ENCODE measurements around the gene TMEM163.

The TMEM163 gene

GRCh38 chr2:134410006-134410405 lies 308.8 kb downstream of the TMEM163 start:
- DNase-seq (ENCODE audit: low spot score): no peak

- no peak for DNase-seq (ENCODE audit: low spot score)
Measured at GRCh38 chr2:134408791-134409190, 310.0 kb downstream of the TMEM163 start.

- DNase-seq (ENCODE audit: low spot score): peak; percentile 10
Measured at GRCh38 chr2:134408386-134408785, 310.4 kb downstream of the TMEM163 start.

- no peak for DNase-seq (ENCODE audit: low spot score)
Measured at GRCh38 chr2:134407154-134407890, 311.5 kb downstream of the TMEM163 start.

GRCh38 chr2:134406736-134407135 lies 312.1 kb downstream of the TMEM163 start:
- peak; percentile 24 for DNase-seq (ENCODE audit: low spot score)

- DNase-seq (ENCODE audit: low spot score): no peak
Measured at GRCh38 chr2:134406311-134406710, 312.5 kb downstream of the TMEM163 start.

All from NAMALWA (cell line).